Activated naive CD8-positive, alpha-beta T cell treated with anti-CD3 and anti-CD28 coated beads, Interleukin-2, amount 50 U/mL, for 24 hours (primary cell): ENCODE data around the gene SDHAF2.
A peak's percentile ranks its signal among the peaks of the same experiment; 100 is the strongest.
"Not testable (repeated sequence)": the region's sequence is repeated elsewhere in the genome, so short reads cannot be mapped to it uniquely, and the experiment has no call there.

Source experiments
- ATAC-seq: fragments of 150-1000 bp; cut with Tn5 transposase; one replicate; pipeline ENCODE4 v1.10.0; 2021
- DNase-seq: peaks from one replicate; pipeline ENCODE4 v3.0.0; 2021
- H3K27ac Mint-ChIP-seq: one replicate; pipeline ENCODE4 v1.8.0; 2021; ENCODE audit warnings: mild to moderate bottlenecking, mixed read lengths
- H3K27me3 Mint-ChIP-seq: one replicate; pipeline ENCODE4 v1.8.0; 2021; ENCODE audit warnings: mixed read lengths
- H3K36me3 Mint-ChIP-seq: one replicate; pipeline ENCODE4 v1.8.0; 2021; ENCODE audit warnings: low read depth, mixed read lengths
- H3K4me1 Mint-ChIP-seq: one replicate; pipeline ENCODE4 v1.8.0; 2021; ENCODE audit warnings: mixed read lengths
- H3K4me3 Mint-ChIP-seq: one replicate; pipeline ENCODE4 v1.8.0; 2021; ENCODE audit warnings: mild to moderate bottlenecking, moderate library complexity, mixed read lengths
- H3K9me3 Mint-ChIP-seq: one replicate; pipeline ENCODE4 v1.8.0; 2021; ENCODE audit warnings: mixed read lengths

The SDHAF2 gene

DNA sequence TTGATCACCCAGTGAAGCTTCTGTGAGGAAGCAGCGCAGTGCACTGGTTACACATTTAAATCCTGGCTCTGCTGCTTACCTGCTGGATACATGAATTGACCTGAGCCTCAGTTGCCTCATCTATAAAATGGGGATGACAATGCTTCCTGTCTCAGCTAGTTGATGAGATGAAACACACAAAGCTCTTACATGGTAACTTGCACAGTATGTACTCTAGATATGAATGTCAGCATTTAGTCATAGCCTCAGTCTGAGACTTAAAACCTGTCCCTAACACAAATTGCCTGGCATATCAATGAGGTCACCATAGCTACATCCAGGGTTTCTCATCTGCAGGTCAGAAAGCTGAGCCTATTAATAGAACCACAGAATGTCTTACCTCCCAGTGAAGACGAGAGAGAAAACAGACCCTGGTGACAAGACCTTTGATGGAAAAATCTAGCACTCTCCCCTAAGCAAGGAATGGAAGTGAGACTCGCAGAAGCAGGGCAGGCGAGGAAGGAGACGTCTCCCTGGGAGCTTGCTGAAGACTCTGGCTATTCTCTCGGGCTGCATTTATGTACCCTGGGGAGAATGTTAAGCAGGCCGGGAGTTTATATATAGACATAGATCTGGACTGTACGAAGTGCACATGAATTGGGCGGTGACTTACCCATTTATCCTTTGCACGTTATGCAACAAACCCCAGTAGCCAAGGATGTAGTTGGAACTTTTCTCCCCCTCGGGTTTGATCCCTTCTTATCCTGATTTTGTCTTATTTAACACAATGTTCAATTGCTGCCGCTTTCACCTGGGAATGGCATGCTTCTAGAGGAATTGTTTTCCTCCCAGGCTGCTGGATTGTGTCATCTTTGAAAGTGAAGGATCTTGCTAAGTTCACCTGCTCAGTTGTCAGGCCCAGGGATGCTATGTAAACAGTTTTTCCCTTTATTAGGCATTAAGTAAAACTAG is 18.0 kb downstream of the SDHAF2 start:
- no peaks in the 10 kb centered on the region for H3K27me3 Mint-ChIP-seq
- H3K4me1 Mint-ChIP-seq = peaks cover 28% of the 10 kb centered on the region
- peak overlapping the region; percentile 85 for H3K27ac Mint-ChIP-seq
- DNase-seq (no peak), ATAC-seq (peak; percentile 88)
- no peak overlapping the region for H3K4me3 Mint-ChIP-seq
- peaks cover 28% of the 10 kb centered on the region for H3K36me3 Mint-ChIP-seq
- H3K9me3 Mint-ChIP-seq = no peaks in the 10 kb centered on the region

DNA sequence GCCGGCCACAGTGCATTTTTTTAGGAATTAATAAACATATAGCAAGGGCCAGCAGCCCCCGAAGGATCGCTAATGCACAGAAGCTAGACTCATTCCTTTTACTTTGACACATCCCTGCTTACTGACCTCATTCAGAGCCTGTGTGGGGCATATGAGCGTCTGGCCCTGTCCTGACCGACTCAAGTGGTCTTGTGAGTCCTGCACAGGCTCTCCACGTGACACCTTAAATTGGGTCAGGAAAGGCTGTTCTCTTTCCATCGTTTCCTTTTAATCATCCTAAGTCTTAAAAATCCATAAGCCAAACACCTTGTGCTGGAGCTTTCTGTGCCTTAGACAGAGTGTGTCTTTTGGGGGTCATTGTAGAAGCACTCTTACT is 18.6 kb downstream of the SDHAF2 start:
- Mint-ChIP-seq H3K4me3 (no peak overlapping the region), H3K36me3 (peaks cover 22% of the 10 kb centered on the region), H3K4me1 (peaks cover 22% of the 10 kb centered on the region), H3K27me3 (no peaks in the 10 kb centered on the region), H3K9me3 (no peaks in the 10 kb centered on the region), H3K27ac (no peak overlapping the region)
- DNase-seq (no peak), ATAC-seq (no peak)

DNA sequence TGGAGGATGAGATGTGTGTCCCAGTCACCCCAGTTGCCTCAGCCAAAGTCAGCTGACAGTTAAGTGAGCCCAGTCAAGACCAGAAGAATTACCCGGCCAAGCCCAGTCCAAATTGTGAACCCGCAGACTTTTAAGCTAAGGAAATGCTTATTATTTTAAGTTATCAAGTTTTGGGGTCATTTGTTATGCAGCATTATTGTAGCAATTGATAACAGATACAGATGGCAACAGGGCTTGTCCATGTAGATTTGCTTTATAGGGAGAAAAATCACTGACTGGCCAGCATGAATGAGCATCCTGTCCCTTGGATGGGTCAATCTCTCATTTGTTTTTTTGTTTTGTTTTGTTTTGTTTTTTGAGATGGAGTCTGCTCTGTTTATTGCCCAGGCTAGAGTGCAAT is 22.9 kb downstream of the SDHAF2 start:
- H3K27me3 Mint-ChIP-seq = no peaks in the 10 kb centered on the region
- H3K9me3 Mint-ChIP-seq = no peaks in the 10 kb centered on the region
- no peak overlapping the region for H3K27ac Mint-ChIP-seq
- no peak overlapping the region for H3K4me3 Mint-ChIP-seq
- peaks cover 26% of the 10 kb centered on the region for H3K36me3 Mint-ChIP-seq
- ATAC-seq (no peak), DNase-seq (no peak)
- H3K4me1 Mint-ChIP-seq = peaks cover 10% of the 10 kb centered on the region

DNA sequence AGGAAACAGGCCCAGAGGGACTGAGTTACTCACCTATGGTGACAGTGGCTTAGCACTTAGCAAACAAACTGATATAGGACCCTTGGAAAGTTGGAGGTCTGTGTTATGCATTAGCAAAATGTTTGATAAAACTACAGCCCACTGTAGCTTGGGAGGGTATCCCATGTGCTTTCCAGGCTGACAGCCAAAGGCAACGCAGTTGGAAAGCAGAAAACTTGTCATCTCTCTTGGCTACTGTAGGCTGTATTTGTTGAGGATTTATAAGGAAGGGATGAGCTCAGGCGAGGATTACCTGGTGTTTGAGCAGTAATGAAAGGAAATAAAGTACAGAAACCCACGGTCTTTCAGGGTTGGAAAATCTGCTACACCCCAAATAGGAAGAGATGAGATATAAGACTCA is 23.8 kb downstream of the SDHAF2 start:
- H3K4me3 Mint-ChIP-seq = no peak overlapping the region
- DNase-seq = no peak
- peak overlapping the region; percentile 16 for H3K27ac Mint-ChIP-seq
- no peaks in the 10 kb centered on the region for H3K27me3 Mint-ChIP-seq
- no peaks in the 10 kb centered on the region for H3K9me3 Mint-ChIP-seq
- peaks cover 24% of the 10 kb centered on the region for H3K36me3 Mint-ChIP-seq
- peaks cover 6% of the 10 kb centered on the region for H3K4me1 Mint-ChIP-seq
- no peak for ATAC-seq

DNA sequence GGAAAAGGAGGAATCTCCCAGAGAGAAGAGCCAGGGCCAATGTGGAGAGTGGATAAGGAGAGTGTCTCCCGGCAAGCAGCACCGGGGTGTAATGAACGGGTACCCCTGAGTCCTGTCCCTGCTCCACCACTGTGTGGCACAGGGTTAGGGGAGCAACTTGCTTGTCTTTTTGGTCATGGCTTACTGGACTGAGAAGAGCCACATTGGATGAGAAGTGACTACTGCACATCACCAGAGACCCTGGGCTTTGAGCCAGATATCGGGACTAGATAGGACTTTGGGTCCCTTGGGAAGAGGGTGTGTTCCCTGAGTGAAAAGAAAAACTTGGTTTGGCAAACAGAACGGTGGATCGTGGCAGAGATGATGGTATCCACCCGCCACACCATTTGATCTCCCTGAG is 24.6 kb downstream of the SDHAF2 start:
- Mint-ChIP-seq H3K27me3 (no peaks in the 10 kb centered on the region), H3K36me3 (peaks cover 22% of the 10 kb centered on the region), H3K4me1 (peaks cover 6% of the 10 kb centered on the region), H3K9me3 (no peaks in the 10 kb centered on the region), H3K27ac (no peak overlapping the region), H3K4me3 (no peak overlapping the region)
- DNase-seq = no peak
- ATAC-seq = no peak

DNA sequence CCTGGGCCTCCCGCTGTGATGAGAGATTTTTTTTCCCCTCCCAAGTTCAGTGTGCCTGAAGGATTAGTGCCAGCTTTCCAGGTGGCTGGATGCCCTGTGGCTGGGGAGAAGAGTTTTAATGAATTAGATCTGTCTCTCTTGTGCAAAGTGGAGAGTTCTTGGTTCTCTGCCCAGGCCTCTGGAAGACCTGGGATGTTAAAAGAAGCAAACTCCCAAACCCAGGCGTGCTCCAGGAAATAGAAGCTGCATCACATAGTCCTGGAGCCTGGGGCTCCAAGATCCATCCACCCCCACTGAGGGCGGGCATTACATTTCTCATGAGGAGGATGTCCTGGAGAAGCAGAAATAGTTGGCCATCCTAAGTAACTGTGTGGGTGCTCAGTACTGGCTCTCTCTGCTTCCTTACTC is 30.6 kb downstream of the SDHAF2 start:
- Mint-ChIP-seq H3K9me3 (no peaks in the 10 kb centered on the region), H3K27me3 (no peaks in the 10 kb centered on the region), H3K4me1 (no peaks in the 10 kb centered on the region), H3K4me3 (no peak overlapping the region), H3K36me3 (peaks cover 14% of the 10 kb centered on the region), H3K27ac (no peak overlapping the region)
- DNase-seq (no peak), ATAC-seq (no peak)

DNA sequence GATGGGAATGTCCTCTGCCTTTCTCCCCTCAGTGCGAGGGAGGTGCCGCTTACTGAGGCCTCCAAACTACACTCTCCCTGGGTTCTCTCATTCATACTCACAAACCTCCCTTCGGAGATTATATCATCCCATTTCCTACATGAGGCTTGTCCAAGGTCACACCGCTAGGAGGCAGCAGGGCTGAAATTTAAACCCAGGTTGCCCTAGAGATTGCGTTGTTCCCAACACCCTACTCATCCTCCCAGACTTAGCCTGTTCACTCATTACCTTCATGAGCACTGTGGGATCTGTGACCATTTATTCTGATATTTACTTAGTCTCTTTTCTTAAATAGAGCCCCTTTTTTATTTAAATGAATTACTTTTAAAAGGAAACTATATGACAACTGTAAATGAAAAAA is 31.1 kb downstream of the SDHAF2 start:
- ATAC-seq (no peak), DNase-seq (no peak)
- no peak overlapping the region for H3K4me3 Mint-ChIP-seq
- no peaks in the 10 kb centered on the region for H3K9me3 Mint-ChIP-seq
- H3K27ac Mint-ChIP-seq = no peak overlapping the region
- peaks cover 13% of the 10 kb centered on the region for H3K36me3 Mint-ChIP-seq
- no peaks in the 10 kb centered on the region for H3K27me3 Mint-ChIP-seq
- H3K4me1 Mint-ChIP-seq = no peaks in the 10 kb centered on the region

DNA sequence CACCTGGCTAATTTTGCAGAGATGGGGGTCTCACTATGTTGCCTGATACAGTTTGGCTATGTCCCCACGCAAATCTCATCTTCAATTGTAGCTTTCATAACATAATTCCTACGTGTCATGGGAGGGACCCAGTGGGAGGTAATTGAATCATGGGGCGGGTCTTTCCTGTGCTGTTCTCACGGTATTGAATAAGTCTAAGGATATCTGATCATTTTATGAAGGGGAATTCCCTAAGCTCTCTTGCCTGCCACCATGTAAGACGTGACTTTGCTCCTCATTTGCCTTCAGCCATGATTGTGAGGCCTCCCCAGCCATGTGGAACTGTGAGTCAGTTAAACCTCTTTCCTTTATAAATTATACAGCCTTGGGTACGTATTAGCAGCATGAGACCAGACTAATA is 37.7 kb downstream of the SDHAF2 start:
- H3K36me3 Mint-ChIP-seq = peaks cover 17% of the 10 kb centered on the region
- ATAC-seq, DNase-seq, H3K4me3 Mint-ChIP-seq, H3K27me3 Mint-ChIP-seq, H3K9me3 Mint-ChIP-seq, H3K27ac Mint-ChIP-seq, H3K4me1 Mint-ChIP-seq: not testable (repeated sequence)

DNA sequence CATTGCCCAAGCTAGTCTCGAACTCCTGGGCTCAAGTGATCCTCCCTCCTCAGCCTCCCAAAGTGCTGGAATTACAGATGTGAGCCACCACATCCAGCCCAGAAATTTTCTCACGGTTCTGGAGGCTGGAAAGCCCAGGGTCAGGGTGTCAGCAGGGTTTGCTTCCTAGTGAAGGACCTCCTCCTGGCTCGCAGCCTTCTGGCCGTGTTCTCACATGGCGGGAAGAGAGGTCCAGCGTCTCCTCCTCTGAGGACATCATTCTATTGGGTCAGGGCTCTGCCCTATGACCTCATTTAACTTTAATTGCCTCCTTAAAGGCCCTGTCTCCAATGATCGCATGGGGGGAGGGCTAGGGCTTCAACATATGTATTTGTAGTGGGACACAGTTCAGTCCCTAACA is 38.1 kb downstream of the SDHAF2 start:
- no peak for ATAC-seq
- H3K4me1 Mint-ChIP-seq = peaks cover 7% of the 10 kb centered on the region
- no peak overlapping the region for H3K27ac Mint-ChIP-seq
- no peak for DNase-seq
- H3K9me3 Mint-ChIP-seq = no peaks in the 10 kb centered on the region
- no peaks in the 10 kb centered on the region for H3K27me3 Mint-ChIP-seq
- peaks cover 17% of the 10 kb centered on the region for H3K36me3 Mint-ChIP-seq
- H3K4me3 Mint-ChIP-seq = no peak overlapping the region

DNA sequence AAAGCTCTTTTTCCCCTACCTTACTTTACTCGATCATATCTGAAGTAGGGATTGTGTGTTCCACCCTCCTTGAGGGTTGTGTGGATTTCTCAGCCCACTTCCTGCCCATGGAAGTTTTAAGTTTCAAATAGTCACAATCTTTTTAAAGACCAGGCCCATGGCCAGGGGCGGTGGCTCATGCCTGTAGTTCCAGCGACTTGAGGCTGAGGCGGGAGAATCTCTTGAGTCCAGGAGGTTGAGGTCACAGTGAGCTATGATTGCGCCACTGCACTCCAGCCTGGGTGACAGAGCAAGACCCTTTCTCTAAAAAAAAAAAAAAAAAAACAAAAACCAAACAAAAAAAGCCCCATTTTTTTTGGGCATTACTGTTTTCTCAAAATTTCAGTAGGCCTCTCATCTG is 42.4 kb downstream of the SDHAF2 start:
- Mint-ChIP-seq H3K36me3 (peaks cover 12% of the 10 kb centered on the region), H3K4me1 (peaks cover 9% of the 10 kb centered on the region), H3K9me3 (no peaks in the 10 kb centered on the region), H3K27ac (no peak overlapping the region), H3K4me3 (no peak overlapping the region), H3K27me3 (no peaks in the 10 kb centered on the region)
- DNase-seq (no peak), ATAC-seq (no peak)

DNA sequence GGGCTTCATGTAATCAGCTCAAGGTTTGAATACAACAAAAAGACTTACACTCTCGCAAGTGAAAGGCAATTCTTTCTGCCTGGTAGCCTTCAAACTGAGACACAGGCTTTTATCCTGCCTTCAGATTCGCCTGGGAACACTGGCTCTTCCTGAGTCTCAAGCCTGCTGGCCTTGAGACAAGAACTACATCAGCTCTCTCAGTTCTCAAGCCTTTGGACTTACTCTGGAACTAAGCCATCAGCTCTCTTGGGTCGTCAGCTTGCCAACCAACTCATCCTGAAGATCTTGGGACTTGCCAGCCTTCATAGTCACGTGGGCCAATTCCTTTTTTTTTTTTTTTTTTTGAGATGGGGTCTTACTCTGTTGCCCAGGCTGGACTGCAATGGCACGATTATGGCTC is 42.9 kb downstream of the SDHAF2 start:
- Mint-ChIP-seq H3K36me3 (peaks cover 10% of the 10 kb centered on the region), H3K4me1 (peaks cover 4% of the 10 kb centered on the region), H3K9me3 (no peaks in the 10 kb centered on the region), H3K27me3 (no peaks in the 10 kb centered on the region), H3K27ac (no peak overlapping the region), H3K4me3 (no peak overlapping the region)
- ATAC-seq (no peak), DNase-seq (no peak)

DNA sequence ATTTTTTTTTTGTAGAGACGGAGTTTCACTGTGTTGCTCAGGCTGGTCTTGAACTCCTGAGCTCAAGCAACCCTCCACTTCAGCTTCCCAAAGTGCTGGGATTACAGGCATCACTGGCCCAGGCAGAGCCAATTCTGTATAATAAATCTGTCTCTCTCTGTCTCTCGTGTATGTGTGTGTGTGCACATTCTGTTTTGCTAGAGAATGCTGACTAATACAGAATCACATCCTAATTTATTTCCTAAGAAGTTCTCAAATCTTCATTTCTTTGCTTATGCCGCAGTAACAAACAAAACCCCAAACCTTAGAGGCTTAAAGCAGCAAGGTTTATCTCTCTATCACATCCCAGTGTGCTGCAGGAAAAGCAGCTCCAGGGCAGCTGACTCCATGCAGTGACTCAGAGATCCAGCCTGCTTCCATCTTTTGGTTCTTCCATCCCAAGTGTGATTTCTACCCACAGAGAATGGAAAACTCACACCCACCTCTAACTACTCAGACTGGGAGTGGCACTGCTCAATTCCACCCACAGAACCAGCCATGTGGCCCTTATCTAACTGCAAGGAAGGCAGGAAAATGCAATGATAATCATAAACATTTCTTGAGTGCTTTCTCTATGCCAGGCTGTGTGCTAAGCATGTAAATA is 43.6 kb downstream of the SDHAF2 start:
- Mint-ChIP-seq H3K9me3 (no peaks in the 10 kb centered on the region), H3K4me3 (no peak overlapping the region), H3K36me3 (peaks cover 4% of the 10 kb centered on the region), H3K27ac (peak overlapping the region; percentile 11), H3K4me1 (peaks cover 2% of the 10 kb centered on the region), H3K27me3 (no peaks in the 10 kb centered on the region)
- ATAC-seq (no peak), DNase-seq (no peak)

DNA sequence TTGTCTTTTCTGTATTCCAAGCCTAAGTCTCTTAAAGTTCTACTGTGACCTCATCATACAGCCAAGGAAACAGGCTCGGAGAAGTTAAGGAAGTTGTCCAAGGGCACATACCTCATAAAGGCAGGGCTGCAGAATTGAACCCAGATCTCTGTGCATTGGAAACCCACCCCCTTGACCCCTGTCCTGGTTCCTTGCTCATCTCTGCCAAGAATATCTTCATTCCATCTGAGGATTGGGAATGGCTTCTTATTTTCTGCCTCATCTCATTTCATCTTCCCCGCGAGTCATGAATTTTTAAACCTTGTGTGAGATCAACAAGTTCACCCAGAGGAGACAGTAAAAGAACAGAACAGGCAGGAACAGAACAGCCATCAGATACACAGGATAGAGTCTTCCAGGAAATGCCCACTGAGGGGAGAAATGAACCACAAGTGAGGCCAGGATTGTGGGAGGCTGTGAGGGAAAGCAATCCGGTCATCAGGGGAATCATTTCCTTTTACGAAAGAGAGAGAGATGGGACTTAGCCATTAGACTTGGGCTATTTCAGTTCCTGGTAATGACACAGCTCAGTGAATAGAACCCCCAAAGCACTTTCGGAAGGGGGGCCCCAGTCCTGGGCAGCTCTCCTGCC is 44.2 kb downstream of the SDHAF2 start:
- H3K27me3 Mint-ChIP-seq = no peaks in the 10 kb centered on the region
- H3K4me3 Mint-ChIP-seq = no peak overlapping the region
- peaks cover 3% of the 10 kb centered on the region for H3K36me3 Mint-ChIP-seq
- H3K4me1 Mint-ChIP-seq = peaks cover 2% of the 10 kb centered on the region
- DNase-seq (no peak), ATAC-seq (no peak)
- H3K9me3 Mint-ChIP-seq = no peaks in the 10 kb centered on the region
- no peak overlapping the region for H3K27ac Mint-ChIP-seq

DNA sequence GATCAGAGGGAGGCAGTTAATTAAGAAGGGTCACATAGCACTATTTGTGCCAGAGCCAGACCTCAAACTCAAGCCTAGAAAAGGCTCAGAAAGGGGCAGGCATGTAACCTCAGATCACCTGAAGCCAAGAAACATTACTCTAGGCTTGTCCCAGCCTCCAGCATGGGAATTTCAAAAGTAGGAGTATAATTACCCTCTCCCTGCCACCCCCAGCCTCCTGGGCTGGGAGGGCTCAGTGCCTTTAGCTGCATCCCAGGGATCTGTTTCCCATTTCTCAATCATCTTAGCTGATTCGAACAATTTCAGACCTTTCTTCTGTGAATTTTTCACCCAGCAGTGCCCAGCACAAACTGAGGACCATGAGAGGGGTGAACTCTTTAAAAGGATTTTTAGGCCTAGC is 45.5 kb downstream of the SDHAF2 start:
- H3K4me1 Mint-ChIP-seq = peaks cover 2% of the 10 kb centered on the region
- DNase-seq (no peak), ATAC-seq (no peak)
- no peaks in the 10 kb centered on the region for H3K27me3 Mint-ChIP-seq
- no peaks in the 10 kb centered on the region for H3K9me3 Mint-ChIP-seq
- H3K27ac Mint-ChIP-seq = no peak overlapping the region
- peaks cover 3% of the 10 kb centered on the region for H3K36me3 Mint-ChIP-seq
- H3K4me3 Mint-ChIP-seq = no peak overlapping the region

DNA sequence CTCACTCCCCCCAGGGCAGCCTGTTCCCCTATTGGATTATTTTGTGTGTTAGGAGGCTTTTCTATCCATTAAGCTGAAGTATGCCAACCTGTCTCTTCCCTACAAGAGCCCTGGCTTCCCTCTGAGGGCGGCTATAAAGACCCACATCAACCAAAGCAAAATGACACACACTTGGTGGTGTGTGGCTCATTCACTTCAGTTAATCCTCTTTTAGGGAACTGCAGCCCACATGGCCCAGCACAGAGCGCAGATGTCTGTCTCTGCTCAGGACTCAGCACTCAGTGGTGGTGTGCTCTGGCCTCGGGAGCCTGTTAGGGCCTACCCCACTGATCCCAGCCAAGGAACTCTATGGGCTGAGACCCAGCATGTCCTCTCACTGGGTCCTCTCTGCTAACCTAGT is 46.4 kb downstream of the SDHAF2 start:
- Mint-ChIP-seq H3K9me3 (no peaks in the 10 kb centered on the region), H3K4me3 (no peak overlapping the region), H3K36me3 (no peaks in the 10 kb centered on the region), H3K27me3 (no peaks in the 10 kb centered on the region), H3K27ac (no peak overlapping the region), H3K4me1 (peaks cover 2% of the 10 kb centered on the region)
- no peak for DNase-seq
- no peak for ATAC-seq
